Fibroblast of peridontal ligament (primary cell): Measurements from ENCODE around the gene CEND1.

Source experiments
- DNase-seq: peaks from one replicate; pipeline ENCODE4 v3.0.0-alpha.2; 2010; ENCODE audit errors: extremely low read depth

The CEND1 gene

DNA sequence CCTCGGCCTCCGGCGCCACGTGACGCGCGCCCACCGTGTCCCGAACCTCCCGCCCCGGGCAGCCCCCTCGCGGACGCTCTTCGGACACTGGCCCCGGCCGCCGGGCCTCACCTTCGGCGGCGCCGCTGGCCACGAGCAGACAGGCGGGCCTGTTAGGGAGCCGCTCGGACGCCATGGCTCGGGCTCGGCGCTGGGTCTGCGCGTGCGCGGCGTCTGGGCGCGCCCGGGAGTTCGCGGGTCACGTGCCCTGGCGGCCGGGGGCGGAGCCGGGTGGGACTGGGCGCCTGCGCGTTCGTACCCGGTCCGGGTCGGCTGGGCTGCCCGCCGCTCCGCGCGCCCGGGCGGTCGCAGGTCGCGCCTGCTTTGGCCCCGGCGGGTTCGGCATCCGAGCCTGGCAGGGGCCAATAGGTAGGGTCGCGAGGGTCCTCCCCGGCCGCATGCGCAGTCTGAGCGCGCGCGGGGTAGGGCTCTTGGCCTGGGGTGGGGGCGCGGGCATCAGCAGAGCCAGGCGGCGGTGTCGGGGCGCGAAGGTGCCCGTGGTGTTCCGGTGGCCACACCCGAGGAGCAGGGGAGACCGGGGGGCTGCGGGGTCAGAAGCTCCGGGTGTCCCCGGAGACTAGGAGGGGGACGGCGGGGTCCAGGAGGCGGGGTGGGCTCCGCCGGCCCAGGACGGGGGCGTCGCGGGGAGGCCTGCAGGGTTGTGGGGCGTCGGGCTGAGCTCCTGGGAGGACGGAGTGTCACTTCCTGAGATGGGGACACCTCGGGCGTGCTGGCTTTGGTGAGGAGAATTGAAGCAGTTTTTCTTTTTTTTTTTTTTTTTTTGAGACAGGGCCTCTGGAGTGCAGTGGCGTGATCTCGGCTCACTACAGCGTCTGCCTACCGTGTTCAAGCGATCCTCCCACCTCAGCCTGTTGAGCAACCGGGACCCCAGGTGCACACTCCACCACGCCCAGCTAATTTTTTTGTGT, 12.3 kb downstream of the CEND1 start, which contains the start of gene GATD1:
Gene GATD1, minus strand, starts transcription at position 200 of the 968 bp plus-strand sequence. Its CDS starts 25 bp downstream, at position 175.
- DNase-seq: peak; percentile 74

GRCh38 chr11:776561-777287, 13.2 kb downstream of the CEND1 start:
- no peak for DNase-seq

GRCh38 chr11:776263-776560, 13.7 kb downstream of the CEND1 start:
- no peak for DNase-seq

DNA sequence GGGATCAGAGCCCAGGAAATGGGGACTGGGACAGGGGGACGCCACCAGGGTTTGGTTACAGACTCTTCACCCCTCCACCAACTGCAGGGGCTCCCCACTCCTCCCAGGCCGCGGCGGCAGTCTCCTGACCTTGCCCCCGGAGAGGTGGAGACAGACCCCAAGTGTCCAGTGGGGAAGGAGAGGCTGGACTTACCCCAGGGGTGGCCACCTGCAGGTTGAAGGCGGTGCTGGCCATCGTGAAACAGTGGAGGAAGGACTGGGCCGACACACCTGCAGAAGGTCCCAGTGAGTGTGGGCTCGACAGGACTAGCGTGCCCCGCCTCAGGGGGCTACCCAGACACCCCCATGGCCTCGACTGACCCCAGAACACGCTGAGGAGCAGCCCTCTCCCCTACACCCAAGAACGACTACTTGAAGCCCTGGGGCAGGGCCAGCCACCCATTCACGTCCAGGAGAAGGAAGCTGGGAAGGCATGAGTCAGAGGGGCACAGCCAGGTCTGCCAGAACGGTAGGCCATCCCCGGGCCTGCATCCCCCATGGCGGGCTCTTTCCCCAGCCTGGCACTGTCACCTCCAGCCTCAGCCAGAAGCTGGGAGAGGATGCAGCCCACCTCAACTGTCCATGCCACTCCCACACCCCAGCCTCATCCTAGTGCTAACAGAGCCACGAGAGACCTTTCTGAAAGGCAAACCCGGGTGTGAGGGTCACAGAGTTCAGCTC, 14.9 kb downstream of the CEND1 start:
- no peak for DNase-seq

DNA sequence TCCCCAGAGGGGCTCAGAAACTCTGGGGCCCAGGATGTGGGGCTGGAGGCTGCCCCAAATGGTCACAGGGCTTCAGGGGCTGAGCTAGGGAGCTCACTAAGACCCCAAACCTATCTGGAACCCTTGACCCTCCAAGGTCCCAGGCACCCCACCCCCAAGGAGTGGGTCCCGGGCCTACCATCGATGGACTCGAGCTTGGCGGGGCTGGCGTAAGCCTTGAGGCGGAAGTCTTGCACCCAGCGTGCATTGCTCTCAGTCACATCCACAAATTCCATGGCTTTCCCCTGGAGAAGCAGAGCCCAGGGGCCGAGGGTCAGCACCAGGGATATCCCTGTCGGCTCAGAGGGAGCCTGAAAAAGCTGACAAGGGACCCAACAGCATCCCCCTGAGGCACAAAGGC, 16.1 kb downstream of the CEND1 start:
- DNase-seq: no peak

GRCh38 chr11:773425-773824, 16.5 kb downstream of the CEND1 start:
- no peak for DNase-seq

GRCh38 chr11:772429-773390, 17.2 kb downstream of the CEND1 start:
- DNase-seq: no peak

DNA sequence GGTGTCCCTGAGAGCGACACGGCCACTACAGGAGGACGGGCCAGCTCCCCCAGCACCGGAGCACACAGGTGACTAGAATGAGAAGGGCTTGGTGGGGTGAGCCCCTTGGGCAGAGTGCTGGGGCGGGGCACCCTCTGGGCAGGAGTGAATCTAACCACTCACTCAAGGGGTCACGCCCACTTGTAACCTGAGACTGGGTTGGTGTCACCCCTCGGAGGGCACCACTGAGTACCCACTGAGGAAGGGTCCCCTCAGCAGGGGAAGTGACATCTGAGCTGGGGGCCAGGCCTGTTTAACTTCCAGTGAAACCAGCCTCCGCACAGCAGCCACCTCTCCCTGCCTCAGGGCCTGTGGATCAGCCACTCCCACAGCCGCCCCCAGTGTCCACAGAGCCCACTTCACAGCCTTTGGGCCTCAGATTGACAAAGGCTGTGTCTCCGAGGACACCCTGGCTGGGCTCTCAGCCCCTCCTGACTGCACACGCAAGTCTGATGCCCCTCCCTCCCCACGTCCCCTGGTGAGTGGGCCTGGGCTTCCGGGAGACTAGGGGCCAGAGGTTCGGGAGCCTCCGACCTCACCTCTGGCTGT, 18.2 kb downstream of the CEND1 start:
- no peak for DNase-seq

GRCh38 chr11:770642-771616, 19.0 kb downstream of the CEND1 start:
- DNase-seq: no peak

DNA sequence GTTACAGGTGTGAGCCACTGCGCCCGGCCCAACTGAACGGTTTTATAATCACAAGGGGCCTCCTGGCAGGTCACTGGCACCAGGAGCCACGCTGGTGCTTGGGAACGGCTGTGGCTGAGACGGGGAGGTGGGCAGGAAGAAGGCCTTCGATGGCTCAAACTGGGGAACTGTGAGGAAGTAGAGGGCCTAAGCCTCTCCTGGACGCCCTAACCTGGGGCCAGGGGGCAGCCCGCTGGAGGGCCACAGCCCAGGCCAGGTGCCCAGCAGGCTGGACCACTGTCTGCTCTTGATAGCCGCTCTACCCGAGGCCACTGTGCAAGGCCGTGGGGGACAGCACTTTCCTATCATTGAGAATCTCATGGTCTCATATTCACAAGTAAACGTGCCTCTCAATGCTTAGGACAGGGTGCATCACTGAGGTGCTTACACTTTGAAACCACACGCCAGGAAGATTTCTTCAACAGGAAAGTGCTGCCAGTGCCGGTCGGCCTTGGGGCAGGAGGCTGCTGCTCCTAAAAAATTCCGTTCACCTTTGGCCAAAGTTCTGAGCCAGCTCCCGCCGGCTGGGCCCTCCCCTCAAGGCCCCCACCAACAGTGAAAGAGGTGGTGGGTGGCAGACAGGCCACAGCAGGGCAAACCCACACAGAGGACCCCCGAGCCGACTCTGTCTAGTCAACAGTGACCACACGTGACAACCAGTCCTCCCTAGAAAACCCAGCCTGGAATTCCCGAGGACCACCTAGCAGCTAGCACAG, 19.8 kb downstream of the CEND1 start:
- no peak for DNase-seq

GRCh38 chr11:767238-767637, 22.7 kb downstream of the CEND1 start:
- no peak for DNase-seq

- DNase-seq: no peak
These were observed 23.0 kb downstream of the CEND1 start for GRCh38 chr11:766936-767210.

GRCh38 chr11:766106-766935, 23.6 kb downstream of the CEND1 start:
- no peak for DNase-seq

- DNase-seq: no peak
These were observed 24.1 kb downstream of the CEND1 start for GRCh38 chr11:765802-766091.

DNA sequence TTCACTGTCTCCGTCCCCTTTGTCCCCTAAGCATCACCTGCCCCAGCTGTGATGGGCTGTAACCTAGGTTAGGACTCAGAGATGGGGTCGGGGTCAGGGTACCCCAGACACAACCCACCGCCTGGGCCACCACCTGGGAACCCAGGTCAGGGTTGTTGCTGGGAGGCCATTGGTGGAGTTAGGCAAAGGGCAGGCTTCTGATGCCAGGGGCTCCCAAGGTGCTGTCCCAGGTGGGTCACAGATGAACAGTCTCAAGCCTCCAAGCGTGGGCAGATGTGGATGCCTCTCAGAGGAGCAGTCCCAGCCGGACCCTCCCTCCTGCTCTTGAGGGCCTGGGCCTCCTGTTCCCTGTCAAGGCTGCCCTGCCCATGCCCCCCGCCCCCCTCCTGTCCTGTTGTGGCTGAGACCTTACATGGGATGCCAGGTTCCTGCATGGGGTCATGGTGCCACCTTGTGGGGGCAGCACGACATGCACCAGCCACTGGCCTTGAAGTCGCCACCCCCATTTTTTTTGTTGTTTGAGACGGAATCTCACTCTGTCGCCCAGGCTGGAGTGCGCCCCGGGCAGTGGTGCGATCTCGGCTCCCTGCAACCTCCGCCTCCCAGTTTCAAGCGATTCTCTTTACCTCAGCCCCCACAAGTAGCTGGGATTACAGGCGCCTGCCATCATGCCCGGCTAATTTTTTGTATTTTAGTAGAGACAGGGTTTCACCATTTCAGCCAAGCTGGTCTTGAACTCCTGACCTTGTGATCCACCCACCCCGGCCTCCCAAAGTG, 24.7 kb downstream of the CEND1 start:
- peak; percentile 48 for DNase-seq

- DNase-seq: no peak
These were observed 25.4 kb downstream of the CEND1 start for GRCh38 chr11:764322-765024.
